ENCODE measurements around the gene LGALS16. TPM values are rescaled to one million over a fixed set of nuclear protein-coding genes. Genes with fewer than 3 reads are reported as not detected.

LGALS16 gene
- total RNA-seq, 1 experiment from 2014 or later, result not detected

DNA sequence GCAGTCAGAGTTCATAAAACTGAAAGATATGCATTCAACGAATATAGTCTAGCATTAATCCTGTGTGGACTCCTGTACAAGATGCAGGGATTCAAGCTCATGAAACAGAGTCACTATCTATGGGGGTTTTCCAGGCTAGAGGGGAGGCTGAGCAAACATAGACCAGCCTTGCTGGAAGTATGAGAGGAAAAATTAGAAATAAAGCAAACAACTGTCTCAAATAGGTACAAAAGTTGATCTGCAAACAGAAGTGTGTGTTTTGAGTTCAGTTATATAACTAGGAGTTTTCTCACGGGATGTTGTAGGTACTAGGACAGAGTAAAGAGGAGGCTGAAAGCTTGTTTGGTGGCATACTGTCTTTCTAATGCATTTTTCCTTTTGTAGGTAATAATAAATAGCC, 40.0 kb downstream of the LGALS16 start:
- TF ChIP-seq CEBPB (IDR thresholded peaks at IDR 0.05; ENCODE audit: low read depth) (no peak), POLR2AphosphoS5 (IDR thresholded peaks at IDR 0.05; ENCODE audit: low read depth, low read length) (no peak), POLR2A (IDR thresholded peaks at IDR 0.05; ENCODE audit: borderline replicate concordance, extremely low read depth, insufficient read depth, insufficient read length) (no peak)
- Histone ChIP-seq H3K4me1 (ENCODE audit: control insufficient read depth in 1 of 2, insufficient read depth in 2 of 2, low read length in 2 of 2) (no peaks in the 10 kb centered on the region), H3K4me3 (replicated peaks in 1 of 2; ENCODE audit: low read depth in 1 of 2, low read length in 2 of 2) (no peak overlapping the region), H3K79me2 (ENCODE audit: insufficient read depth, low read length) (no peaks in the 10 kb centered on the region), H3K9ac (ENCODE audit: low read length) (no peak overlapping the region), H4K20me1 (ENCODE audit: insufficient read depth) (no peaks in the 10 kb centered on the region), H2AFZ (ENCODE audit: low read depth, low read length, poor library complexity, severe bottlenecking) (no peak overlapping the region), H3K27ac (ENCODE audit: low read depth, low read length) (no peak overlapping the region), H3K36me3 (ENCODE audit: control insufficient read depth in 1 of 2, insufficient read depth in 2 of 2, low read length in 2 of 2) (no peaks in the 10 kb centered on the region), H3K9me2 (ENCODE audit: insufficient read depth) (no peaks in the 10 kb centered on the region), H3K4me2 (ENCODE audit: low read length) (no peak overlapping the region), H3K9me3 (ENCODE audit: control insufficient read depth in 1 of 2, insufficient read depth in 1 of 2, low read depth in 1 of 2, low read length in 2 of 2) (no peaks in the 10 kb centered on the region), H3K27me3 (ENCODE audit: insufficient read depth, low read length) (peaks cover 93% of the 10 kb centered on the region)
- POLR2A ChIA-PET, result no interaction called here
- intact Hi-C loops (cut with micrococcal nuclease), result no loop called here
- DNase-seq (ENCODE audit: low read depth, low spot score) (no peak), ATAC-seq (no peak)
- RAD21 ChIA-PET (ENCODE audit: low non-redundant PET in 1 of 2, low total read pairs in 2 of 2, uncharacterized antibody in 2 of 2, unreplicated experiment in 2 of 2), result interaction anchor here in 1 of 2 experiments (0.6 kb wide), 1 partner anchor 71 kb away, joined by 5 read pairs; no protein-coding TSS in a partner anchor
- no TSS peak for BruUV-seq (replicated peaks)
- CTCF ChIA-PET, result no interaction called here

DNA sequence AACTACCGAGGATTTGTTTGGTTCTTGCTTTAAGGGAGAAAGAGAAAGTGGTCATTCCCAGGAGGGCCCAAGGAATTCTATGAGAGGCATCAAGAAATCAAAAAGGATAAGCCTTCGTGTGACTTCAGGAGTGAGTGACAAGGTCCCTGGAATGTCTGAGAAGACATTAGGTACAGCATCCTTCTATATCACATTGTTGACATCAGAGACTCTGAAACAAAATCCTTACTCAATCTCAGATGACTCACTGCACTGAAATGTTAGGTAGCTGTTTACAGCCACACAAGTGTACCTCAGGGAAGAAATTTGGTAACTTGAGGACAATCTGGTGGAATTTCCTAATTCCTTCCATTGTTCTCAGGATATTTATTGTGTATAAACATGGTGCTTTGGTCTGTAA, 40.7 kb downstream of the LGALS16 start:
- no peaks in the 10 kb centered on the region for H3K4me1 ChIP-seq (ENCODE audit: control insufficient read depth in 1 of 2, insufficient read depth in 2 of 2, low read length in 2 of 2)
- CTCF ChIA-PET, result no interaction called here
- TF ChIP-seq ELF1 (IDR thresholded peaks at IDR 0.05; ENCODE audit: borderline replicate concordance, low read depth), result no peak
- no peak for TF ChIP-seq REST (IDR thresholded peaks at IDR 0.05; ENCODE audit: low read depth)
- no peak for TF ChIP-seq EGR1 (IDR thresholded peaks at IDR 0.05; ENCODE audit: low read depth)
- TF ChIP-seq POLR2AphosphoS5 (IDR thresholded peaks at IDR 0.05; ENCODE audit: low read depth, low read length), result no peak
- TF ChIP-seq YY1 (IDR thresholded peaks at IDR 0.05; ENCODE audit: extremely low read depth, insufficient replicate concordance, low read depth, low read length), result no peak
- TF ChIP-seq, protein P1, sequence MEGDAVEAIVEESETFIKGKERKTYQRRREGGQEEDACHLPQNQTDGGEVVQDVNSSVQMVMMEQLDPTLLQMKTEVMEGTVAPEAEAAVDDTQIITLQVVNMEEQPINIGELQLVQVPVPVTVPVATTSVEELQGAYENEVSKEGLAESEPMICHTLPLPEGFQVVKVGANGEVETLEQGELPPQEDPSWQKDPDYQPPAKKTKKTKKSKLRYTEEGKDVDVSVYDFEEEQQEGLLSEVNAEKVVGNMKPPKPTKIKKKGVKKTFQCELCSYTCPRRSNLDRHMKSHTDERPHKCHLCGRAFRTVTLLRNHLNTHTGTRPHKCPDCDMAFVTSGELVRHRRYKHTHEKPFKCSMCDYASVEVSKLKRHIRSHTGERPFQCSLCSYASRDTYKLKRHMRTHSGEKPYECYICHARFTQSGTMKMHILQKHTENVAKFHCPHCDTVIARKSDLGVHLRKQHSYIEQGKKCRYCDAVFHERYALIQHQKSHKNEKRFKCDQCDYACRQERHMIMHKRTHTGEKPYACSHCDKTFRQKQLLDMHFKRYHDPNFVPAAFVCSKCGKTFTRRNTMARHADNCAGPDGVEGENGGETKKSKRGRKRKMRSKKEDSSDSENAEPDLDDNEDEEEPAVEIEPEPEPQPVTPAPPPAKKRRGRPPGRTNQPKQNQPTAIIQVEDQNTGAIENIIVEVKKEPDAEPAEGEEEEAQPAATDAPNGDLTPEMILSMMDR (IDR thresholded peaks at IDR 0.05 in 2 of 3, conservative IDR thresholded peaks at IDR 0.05 in 1 of 3; ENCODE audit: borderline replicate concordance in 1 of 3, insufficient read depth in 1 of 3, low read depth in 2 of 3, low read length in 2 of 3), result no peak
- H4K20me1 ChIP-seq (ENCODE audit: insufficient read depth), result no peaks in the 10 kb centered on the region
- no peaks in the 10 kb centered on the region for H3K36me3 ChIP-seq (ENCODE audit: control insufficient read depth in 1 of 2, insufficient read depth in 2 of 2, low read length in 2 of 2)
- H3K27me3 ChIP-seq (ENCODE audit: insufficient read depth, low read length), result peaks cover 93% of the 10 kb centered on the region
- no peaks in the 10 kb centered on the region for H3K9me2 ChIP-seq (ENCODE audit: insufficient read depth)
- no peak overlapping the region for H3K9ac ChIP-seq (ENCODE audit: low read length)
- intact Hi-C loops (cut with micrococcal nuclease), result no loop called here
- no peaks in the 10 kb centered on the region for H3K9me3 ChIP-seq (ENCODE audit: control insufficient read depth in 1 of 2, insufficient read depth in 1 of 2, low read depth in 1 of 2, low read length in 2 of 2)
- no peak overlapping the region for H3K4me3 ChIP-seq (replicated peaks in 1 of 2; ENCODE audit: low read depth in 1 of 2, low read length in 2 of 2)
- H3K4me2 ChIP-seq (ENCODE audit: low read length), result no peak overlapping the region
- RAD21 ChIA-PET (ENCODE audit: low non-redundant PET in 1 of 2, low total read pairs in 2 of 2, uncharacterized antibody in 2 of 2, unreplicated experiment in 2 of 2), result no interaction called here
- H3K79me2 ChIP-seq (ENCODE audit: insufficient read depth, low read length), result no peaks in the 10 kb centered on the region
- DNase-seq (ENCODE audit: low read depth, low spot score) (no peak), ATAC-seq (no peak)
- H3K27ac ChIP-seq (ENCODE audit: low read depth, low read length), result no peak overlapping the region
- no peak overlapping the region for H2AFZ ChIP-seq (ENCODE audit: low read depth, low read length, poor library complexity, severe bottlenecking)
- BruUV-seq (replicated peaks), result no TSS peak
- POLR2A ChIA-PET, result no interaction called here

All from HCT116 (cell line).